ENCODE data around the gene HUWE1. TPM values are rescaled to one million over a fixed set of nuclear protein-coding genes. Genes with fewer than 3 reads are reported as not detected.

HUWE1 gene
- total RNA-seq, 1 experiment from 2014 or later = 231 TPM

DNA sequence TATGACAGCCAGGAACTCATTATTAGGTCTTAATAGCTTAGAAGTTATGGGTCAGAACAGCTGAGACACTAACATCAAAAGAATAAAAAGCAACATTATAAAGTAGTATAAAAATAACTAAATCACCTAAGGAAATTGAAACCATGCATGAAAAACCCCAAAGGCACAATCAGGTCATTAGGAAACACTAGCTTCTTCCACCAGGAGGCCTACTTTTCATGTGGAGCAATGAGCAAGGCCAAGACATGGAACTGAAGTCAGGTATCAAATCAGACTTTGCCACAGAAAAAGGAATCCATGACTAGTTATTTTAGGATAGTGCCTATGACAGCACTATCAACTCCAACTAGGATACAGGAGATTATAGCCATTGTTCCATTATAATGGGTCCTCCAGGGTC is 7.9 kb downstream of the HUWE1 start:
- no peak for TF ChIP-seq REST (IDR thresholded peaks at IDR 0.05; ENCODE audit: insufficient read depth in 1 of 2, low read depth in 2 of 2, low read length in 1 of 2)
- TF ChIP-seq SIN3A (IDR thresholded peaks at IDR 0.05; ENCODE audit: borderline replicate concordance, insufficient read depth, low read depth, low read length) = no peak
- no peak for TF ChIP-seq POLR2AphosphoS5 (IDR thresholded peaks at IDR 0.05; ENCODE audit: low read depth, low read length)
- no peak overlapping the region for H3K4me3 ChIP-seq (ENCODE audit: low read depth in 2 of 2, low read length in 2 of 2)
- no TSS peak for BruUV-seq (replicated peaks)
- DNase-seq (ENCODE audit: low read depth, low spot score) (no peak), ATAC-seq (no peak)
- no peaks in the 10 kb centered on the region for H3K9me3 ChIP-seq (ENCODE audit: control insufficient read depth, insufficient read depth, low read depth, low read length)
- ChIA-PET POLR2A (no interaction called here), CTCF (no interaction called here)
- peaks cover 5% of the 10 kb centered on the region for H3K4me1 ChIP-seq (ENCODE audit: control insufficient read depth, insufficient read depth, low read length)
- no peak overlapping the region for H3K27ac ChIP-seq (ENCODE audit: low read length)
- in situ Hi-C loops (cut with HindIII; ENCODE audit: low pct_unique_long_range_greater_than_20kb, low sequenced_read_pairs) = no loop called here
- no peaks in the 10 kb centered on the region for H3K27me3 ChIP-seq (ENCODE audit: control insufficient read depth, insufficient read depth, low read length)
- H3K36me3 ChIP-seq (ENCODE audit: control insufficient read depth, insufficient read depth, low read length) = peaks cover 46% of the 10 kb centered on the region
- intact Hi-C loops (cut with micrococcal nuclease; ENCODE audit: unreplicated experiment) = no loop called here

DNA sequence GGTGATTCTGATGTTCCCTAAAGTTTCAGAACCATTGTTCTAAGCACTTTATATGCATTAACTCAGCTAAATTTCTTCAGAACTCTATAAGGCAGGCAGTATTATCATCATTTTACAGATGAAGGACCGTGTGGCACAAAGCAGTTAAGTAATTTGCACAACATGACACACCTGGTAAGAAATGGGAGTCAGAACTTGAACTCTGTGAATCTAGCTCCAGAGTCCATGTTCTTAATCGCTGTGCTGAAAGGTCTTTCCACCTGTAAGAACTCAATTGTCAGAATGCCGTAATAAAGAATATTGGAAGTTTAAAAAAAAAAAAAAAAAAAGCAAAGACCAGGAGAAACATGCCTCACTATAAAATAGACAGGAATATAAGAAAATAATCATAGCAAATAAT is 9.2 kb downstream of the HUWE1 start:
- TSS peak; percentile 1 for BruUV-seq (replicated peaks)
- TF ChIP-seq POLR2AphosphoS5 (IDR thresholded peaks at IDR 0.05; ENCODE audit: low read depth, low read length) (no peak), REST (IDR thresholded peaks at IDR 0.05; ENCODE audit: insufficient read depth in 1 of 2, low read depth in 2 of 2, low read length in 1 of 2) (no peak), TCF7L2 (IDR thresholded peaks at IDR 0.05; ENCODE audit: low read depth, low read length) (no peak)
- TF ChIP-seq, protein P1, sequence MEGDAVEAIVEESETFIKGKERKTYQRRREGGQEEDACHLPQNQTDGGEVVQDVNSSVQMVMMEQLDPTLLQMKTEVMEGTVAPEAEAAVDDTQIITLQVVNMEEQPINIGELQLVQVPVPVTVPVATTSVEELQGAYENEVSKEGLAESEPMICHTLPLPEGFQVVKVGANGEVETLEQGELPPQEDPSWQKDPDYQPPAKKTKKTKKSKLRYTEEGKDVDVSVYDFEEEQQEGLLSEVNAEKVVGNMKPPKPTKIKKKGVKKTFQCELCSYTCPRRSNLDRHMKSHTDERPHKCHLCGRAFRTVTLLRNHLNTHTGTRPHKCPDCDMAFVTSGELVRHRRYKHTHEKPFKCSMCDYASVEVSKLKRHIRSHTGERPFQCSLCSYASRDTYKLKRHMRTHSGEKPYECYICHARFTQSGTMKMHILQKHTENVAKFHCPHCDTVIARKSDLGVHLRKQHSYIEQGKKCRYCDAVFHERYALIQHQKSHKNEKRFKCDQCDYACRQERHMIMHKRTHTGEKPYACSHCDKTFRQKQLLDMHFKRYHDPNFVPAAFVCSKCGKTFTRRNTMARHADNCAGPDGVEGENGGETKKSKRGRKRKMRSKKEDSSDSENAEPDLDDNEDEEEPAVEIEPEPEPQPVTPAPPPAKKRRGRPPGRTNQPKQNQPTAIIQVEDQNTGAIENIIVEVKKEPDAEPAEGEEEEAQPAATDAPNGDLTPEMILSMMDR (IDR thresholded peaks at IDR 0.05) = no peak
- intact Hi-C loops (cut with micrococcal nuclease; ENCODE audit: unreplicated experiment) = no loop called here

More for the DNA sequence above, 9.2 kb downstream of the HUWE1 start:
- Histone ChIP-seq H3K4me1 (ENCODE audit: control insufficient read depth, insufficient read depth, low read length) (peaks cover 5% of the 10 kb centered on the region), H3K4me3 (ENCODE audit: low read depth in 2 of 2, low read length in 2 of 2) (no peak overlapping the region), H3K27me3 (ENCODE audit: control insufficient read depth, insufficient read depth, low read length) (no peaks in the 10 kb centered on the region), H3K27ac (ENCODE audit: low read length) (no peak overlapping the region), H3K9me3 (ENCODE audit: control insufficient read depth, insufficient read depth, low read depth, low read length) (no peaks in the 10 kb centered on the region), H3K36me3 (ENCODE audit: control insufficient read depth, insufficient read depth, low read length) (peaks cover 55% of the 10 kb centered on the region)
- no peak for ATAC-seq
- no peak for DNase-seq (ENCODE audit: low read depth, low spot score)
- ChIA-PET POLR2A (interaction anchor here (0.7 kb wide), 1 partner anchor 313 kb away, joined by 10 read pairs; no protein-coding TSS in a partner anchor), CTCF (no interaction called here)
- in situ Hi-C loops (cut with HindIII; ENCODE audit: low pct_unique_long_range_greater_than_20kb, low sequenced_read_pairs) = no loop called here
